Forelimb muscle (tissue), 1 donor: ENCODE measurements around the gene TRIM25. TPM values are rescaled to one million over a fixed set of nuclear protein-coding genes. Genes with fewer than 3 reads are reported as not detected.

Experiments
- DNase-seq: peaks from one replicate; pipeline ENCODE4 v3.0.0-alpha.2; 2013; ENCODE audit warnings: low read depth
- polyA plus RNA-seq: library from polyadenylated mRNA; unstranded; fragments of 120-200 nt; gene quantifications from one replicate; pipeline ENCODE4 v1.2.1, GENCODE V29; 2013; ENCODE audit not compliant: insufficient read length

Gene TRIM25
- polyA plus RNA-seq, 1 donor: 11.5 TPM

GRCh38 chr17:56867948-56868376 lies 45.9 kb downstream of the TRIM25 start:
- no peak for DNase-seq

- DNase-seq: no peak
Observed at GRCh38 chr17:56866496-56866895, 47.4 kb downstream of the TRIM25 start.

GRCh38 chr17:56866076-56866475 lies 47.8 kb downstream of the TRIM25 start:
- DNase-seq: no peak

DNA sequence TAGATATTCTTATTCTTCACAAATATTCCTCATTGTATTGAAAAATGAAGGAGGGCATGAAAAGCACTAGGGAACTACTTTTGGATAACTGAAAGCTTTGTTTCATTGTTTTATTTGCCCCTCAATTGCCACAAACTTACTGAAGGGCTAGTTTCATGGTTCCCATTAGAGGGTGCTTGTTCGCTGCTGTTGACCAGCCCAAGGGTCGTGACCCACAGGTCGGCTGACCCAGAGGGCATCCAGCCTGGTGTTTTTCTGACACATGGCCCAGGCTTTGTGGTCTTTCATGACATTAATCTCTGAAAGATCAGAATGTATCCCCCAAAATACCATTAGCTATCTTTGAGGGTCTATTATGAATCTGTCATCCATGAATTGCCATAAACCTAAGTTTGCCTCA lies 49.9 kb downstream of the TRIM25 start:
- no peak for DNase-seq

DNA sequence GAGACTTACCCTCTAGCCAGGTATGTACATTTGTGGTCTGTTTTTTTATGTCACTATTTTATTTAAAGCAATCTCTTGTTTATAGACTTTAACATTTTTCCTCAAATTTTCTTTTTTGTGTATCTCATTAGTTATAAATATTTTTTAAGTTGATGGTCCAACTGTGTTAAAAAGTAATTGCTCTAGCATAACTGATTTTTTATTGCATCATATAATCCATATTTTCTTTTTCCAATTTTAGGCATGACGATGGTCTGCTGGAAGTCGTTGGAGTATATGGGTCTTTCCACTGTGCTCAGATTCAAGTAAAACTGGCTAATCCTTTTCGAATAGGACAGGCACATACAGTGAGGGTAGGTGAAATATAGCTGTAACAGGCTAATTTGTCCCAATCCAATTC lies 52.0 kb downstream of the TRIM25 start:
- DNase-seq: no peak

DNA sequence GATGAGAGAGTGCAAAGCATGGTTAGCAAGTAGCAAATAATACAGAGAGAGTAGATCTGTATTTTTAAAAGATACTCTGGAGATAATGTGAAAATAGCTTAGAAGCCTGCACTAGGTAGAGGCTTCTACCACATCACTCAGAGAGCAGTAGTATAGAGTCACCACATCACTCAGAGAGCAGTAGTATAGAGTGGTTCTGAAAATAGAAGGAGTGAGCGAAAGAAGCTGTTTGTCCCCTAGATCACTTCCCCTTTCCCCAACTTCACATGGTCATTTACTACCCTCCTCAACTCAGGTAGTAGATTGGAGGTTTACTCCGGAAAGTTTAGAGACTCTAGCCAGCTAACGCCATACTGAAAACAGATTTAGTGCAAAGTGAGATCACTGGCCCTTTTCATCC lies 62.8 kb downstream of the TRIM25 start:
- no peak for DNase-seq

DNA sequence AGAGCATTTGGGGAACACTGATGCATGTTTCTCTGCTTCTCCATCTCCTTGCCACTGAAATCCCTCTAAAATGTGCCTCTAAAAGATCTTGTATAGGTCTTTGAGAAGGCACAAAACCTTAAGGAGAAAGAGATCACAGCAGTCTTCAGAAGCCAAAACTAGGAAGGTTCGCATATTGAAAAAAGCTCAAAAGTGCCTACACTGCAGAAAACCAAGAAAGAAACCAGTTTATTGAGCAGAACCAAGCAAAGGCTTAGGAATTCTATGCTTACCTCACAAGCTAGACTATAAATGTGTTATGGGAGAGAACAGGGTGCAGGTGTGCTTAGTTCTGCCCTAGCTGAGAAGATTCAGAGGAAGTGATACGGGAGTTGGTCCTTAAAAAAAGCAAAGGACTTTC lies 63.3 kb downstream of the TRIM25 start:
- DNase-seq: no peak

- no peak for DNase-seq
Observed at GRCh38 chr17:56849131-56849530, 64.7 kb downstream of the TRIM25 start.

DNA sequence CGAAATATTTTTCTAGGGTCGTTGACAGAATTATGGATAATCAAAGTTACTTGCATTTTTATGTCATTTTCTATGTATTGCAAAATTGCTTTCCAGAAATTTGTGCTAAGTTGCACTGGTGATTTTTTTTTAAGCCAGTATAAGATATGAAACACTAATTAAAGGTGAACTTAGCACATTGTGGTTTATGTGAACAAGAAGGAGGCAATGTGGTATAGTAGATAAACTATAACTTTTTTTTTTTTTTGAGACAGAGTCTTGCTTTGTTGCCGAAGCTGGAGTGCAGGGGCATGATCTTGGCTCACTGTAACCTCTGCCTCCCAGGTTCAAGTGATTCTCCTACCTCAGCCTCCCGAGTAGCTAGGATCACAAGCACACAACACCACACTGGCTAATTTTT lies 66.7 kb downstream of the TRIM25 start:
- no peak for DNase-seq

DNA sequence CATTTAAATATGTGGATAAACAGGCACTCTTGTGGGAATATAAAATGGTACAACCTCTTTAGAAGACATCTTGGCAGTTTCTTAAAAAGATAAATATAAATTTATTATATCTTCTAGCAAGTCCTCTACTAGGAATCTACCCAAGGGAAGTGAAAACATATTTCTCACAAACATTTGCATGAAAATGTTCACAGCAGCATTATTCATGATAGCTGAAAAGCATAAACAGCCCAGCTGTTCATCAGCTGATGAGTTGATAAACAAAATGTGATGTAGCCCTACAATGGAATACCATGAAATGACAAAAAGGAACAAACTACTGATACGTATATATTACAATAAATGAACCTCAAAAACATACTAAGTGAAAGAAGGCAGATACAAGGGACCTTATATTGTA lies 67.9 kb downstream of the TRIM25 start:
- DNase-seq: no peak

DNA sequence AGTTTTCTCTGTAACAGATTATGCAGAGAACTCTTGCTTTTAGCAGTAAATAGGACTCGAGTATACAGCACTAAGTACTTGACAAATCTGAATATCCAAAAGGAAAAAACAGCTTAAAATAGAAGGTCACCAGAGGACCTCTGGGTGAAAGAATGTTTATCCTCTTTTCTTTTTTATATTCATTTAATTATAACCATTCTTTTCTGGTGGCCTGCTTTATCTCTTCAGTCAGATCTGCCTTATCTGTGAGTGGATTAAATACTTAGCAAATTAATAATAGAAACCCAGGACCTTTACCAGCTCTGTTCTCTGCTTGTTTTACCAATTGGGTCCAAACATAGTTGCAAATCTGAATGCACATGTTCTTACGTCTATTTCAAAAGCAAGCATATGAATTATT lies 71.3 kb downstream of the TRIM25 start:
- DNase-seq: no peak

GRCh38 chr17:56838687-56839086 lies 75.2 kb downstream of the TRIM25 start:
- no peak for DNase-seq

Other genes with a start within 250 kb of the TRIM25 start
- 1.5 TPM for gene C17orf67, start 80.1 kb downstream of the TRIM25 start, polyA plus RNA-seq
- 4.7 TPM for gene DGKE, start 79.9 kb downstream of the TRIM25 start, polyA plus RNA-seq
- 16.3 TPM for gene COIL, start 47.0 kb upstream of the TRIM25 start, polyA plus RNA-seq
- 15.9 TPM for gene SCPEP1, start 64.1 kb upstream of the TRIM25 start, polyA plus RNA-seq
- gene AKAP1, start 171.2 kb upstream of the TRIM25 start, polyA plus RNA-seq: 86.3 TPM